ENCODE results near the gene SRMS. TPM values are rescaled to one million over a fixed set of nuclear protein-coding genes. Genes with fewer than 3 reads are reported as not detected.

SRMS gene
- total RNA-seq, 1 experiment from 2014 or later: 3.2 TPM

GRCh38 chr20:63552481-63553249 is 5.1 kb upstream of the SRMS start (continued):
- TF ChIP-seq CTCF (IDR thresholded peaks at IDR 0.05 in 2 of 3, conservative IDR thresholded peaks at IDR 0.05 in 1 of 3; ENCODE audit: borderline replicate concordance in 1 of 3, insufficient read depth in 1 of 3, low read depth in 2 of 3, low read length in 2 of 3): no peak

- no peak for DNase-seq (ENCODE audit: low read depth, low spot score)
- H3K27ac ChIP-seq (ENCODE audit: low read depth, low read length): no peak overlapping the region
- ChIA-PET POLR2A (interaction anchor here (1.6 kb wide), 1 partner anchor 9 kb away, joined by 5 read pairs; no protein-coding TSS in a partner anchor), RAD21 (ENCODE audit: low non-redundant PET in 1 of 2, low total read pairs in 2 of 2, uncharacterized antibody in 2 of 2, unreplicated experiment in 2 of 2) (no interaction called here), CTCF (interaction anchor here (0.6 kb wide), 1 partner anchor 13 kb away, joined by 3 read pairs; no protein-coding TSS in a partner anchor)
- no peak overlapping the region for H2AFZ ChIP-seq (ENCODE audit: low read depth, low read length, poor library complexity, severe bottlenecking)
- no peaks in the 10 kb centered on the region for H4K20me1 ChIP-seq (ENCODE audit: insufficient read depth)
- no peaks in the 10 kb centered on the region for H3K79me2 ChIP-seq (ENCODE audit: insufficient read depth, low read length)
- no peaks in the 10 kb centered on the region for H3K9me2 ChIP-seq (ENCODE audit: insufficient read depth)
- no peaks in the 10 kb centered on the region for H3K9me3 ChIP-seq (ENCODE audit: control insufficient read depth in 1 of 2, insufficient read depth in 1 of 2, low read depth in 1 of 2, low read length in 2 of 2)
- BruUV-seq (replicated peaks): no TSS peak
- H3K36me3 ChIP-seq (ENCODE audit: control insufficient read depth in 1 of 2, insufficient read depth in 2 of 2, low read length in 2 of 2): no peaks in the 10 kb centered on the region
- no peaks in the 10 kb centered on the region for H3K27me3 ChIP-seq (ENCODE audit: insufficient read depth, low read length)
- intact Hi-C loops (cut with micrococcal nuclease): no loop called here
- H3K4me3 ChIP-seq (replicated peaks in 1 of 2; ENCODE audit: low read depth in 1 of 2, low read length in 2 of 2): no peak overlapping the region
- ATAC-seq: no peak
- H3K4me1 ChIP-seq (ENCODE audit: control insufficient read depth in 1 of 2, insufficient read depth in 2 of 2, low read length in 2 of 2): peaks cover 15 to 33% of the 10 kb centered on the region in 2 experiments
- TF ChIP-seq RAD21 (IDR thresholded peaks at IDR 0.05; ENCODE audit: low read depth): no peak
- no peak for TF ChIP-seq ELF1 (IDR thresholded peaks at IDR 0.05; ENCODE audit: borderline replicate concordance, low read depth)
- no peak for TF ChIP-seq JUND (IDR thresholded peaks at IDR 0.05)
- no peak overlapping the region for H3K9ac ChIP-seq (ENCODE audit: low read length)
- no peak overlapping the region for H3K4me2 ChIP-seq (ENCODE audit: low read length)
Measured at GRCh38 chr20:63551068-63551467, 3.5 kb upstream of the SRMS start.
